Type B pancreatic cell (in vitro differentiated cells): ENCODE results near the gene DSCAM. TPM values are rescaled to one million over a fixed set of nuclear protein-coding genes. Genes with fewer than 3 reads are reported as not detected.

Source experiments
- DNase-seq: peaks from one replicate; pipeline ENCODE4 v3.0.0; 2021; ENCODE audit warnings: mixed read lengths; ENCODE audit not compliant: unreplicated experiment; ENCODE audit errors: extremely low spot score
- H3K27ac Mint-ChIP-seq: 2 replicates; pipeline ENCODE4 v1.8.0; 2021; ENCODE audit warnings: mild to moderate bottlenecking, mixed read lengths
- H3K27me3 Mint-ChIP-seq: 2 replicates; pipeline ENCODE4 v1.8.0; 2021; ENCODE audit warnings: mixed read lengths
- H3K36me3 Mint-ChIP-seq: 2 replicates; pipeline ENCODE4 v1.8.0; 2021; ENCODE audit warnings: mixed read lengths
- H3K4me1 Mint-ChIP-seq: one replicate; pipeline ENCODE4 v1.8.0; 2021; ENCODE audit warnings: mixed read lengths; ENCODE audit not compliant: unreplicated experiment
- H3K4me3 Mint-ChIP-seq: 2 replicates; pipeline ENCODE4 v1.8.0; 2021; ENCODE audit warnings: mild to moderate bottlenecking, mixed read lengths
- H3K9me3 Mint-ChIP-seq: 2 replicates; pipeline ENCODE4 v1.8.0; 2021; ENCODE audit warnings: mixed read lengths
- CTCF ChIP-seq: fragments of 200-600 bp; sonication (generic); conservative IDR thresholded peaks from 2 replicates; pipeline ENCODE4 v1.5.0; 2021; ENCODE audit warnings: antibody characterized with exemption, mild to moderate bottlenecking
- total RNA-seq: library from RNA; stranded (reverse); gene quantifications from 2 replicates; pipeline ENCODE4 v1.2.1, GENCODE V29; 2021; ENCODE audit warnings: low replicate concordance

The DSCAM gene
- total RNA-seq, 1 donor from 2014 or later = 1.4 TPM

- Mint-ChIP-seq H3K4me3 (no peak overlapping the region), H3K36me3 (peaks cover 4% of the 10 kb centered on the region), H3K4me1 (no peaks in the 10 kb centered on the region), H3K27me3 (peaks cover 9% of the 10 kb centered on the region), H3K9me3 (peaks cover 8% of the 10 kb centered on the region), H3K27ac (no peak overlapping the region)
- TF ChIP-seq CTCF = no peak
- no peak for DNase-seq
Measured at GRCh38 chr21:40827509-40827908, 19.4 kb downstream of the DSCAM start.

- no peak overlapping the region for H3K4me3 Mint-ChIP-seq
- H3K4me1 Mint-ChIP-seq = no peaks in the 10 kb centered on the region
- H3K36me3 Mint-ChIP-seq = no peaks in the 10 kb centered on the region
- H3K27ac Mint-ChIP-seq = no peak overlapping the region
- peaks cover 3% of the 10 kb centered on the region for H3K27me3 Mint-ChIP-seq
- TF ChIP-seq CTCF = no peak
- no peak for DNase-seq
- H3K9me3 Mint-ChIP-seq = no peaks in the 10 kb centered on the region
Measured at GRCh38 chr21:40819071-40819900, 27.7 kb downstream of the DSCAM start.

GRCh38 chr21:40813918-40814317 lies 33.0 kb downstream of the DSCAM start:
- TF ChIP-seq CTCF = no peak
- Mint-ChIP-seq H3K36me3 (no peaks in the 10 kb centered on the region), H3K9me3 (peaks cover 4% of the 10 kb centered on the region), H3K27ac (no peak overlapping the region), H3K4me3 (no peak overlapping the region), H3K4me1 (no peaks in the 10 kb centered on the region), H3K27me3 (peaks cover 3% of the 10 kb centered on the region)
- no peak for DNase-seq

GRCh38 chr21:40809673-40810197 lies 37.2 kb downstream of the DSCAM start:
- no peak overlapping the region for H3K4me3 Mint-ChIP-seq
- H3K4me1 Mint-ChIP-seq = no peaks in the 10 kb centered on the region
- peaks cover 4% of the 10 kb centered on the region for H3K9me3 Mint-ChIP-seq
- H3K36me3 Mint-ChIP-seq = no peaks in the 10 kb centered on the region
- H3K27me3 Mint-ChIP-seq = peaks cover 7% of the 10 kb centered on the region
- no peak overlapping the region for H3K27ac Mint-ChIP-seq
- DNase-seq = no peak
- TF ChIP-seq CTCF = no peak

GRCh38 chr21:40803101-40803500 lies 43.9 kb downstream of the DSCAM start:
- Mint-ChIP-seq H3K9me3 (peaks cover 12% of the 10 kb centered on the region), H3K27me3 (peaks cover 8% of the 10 kb centered on the region), H3K27ac (no peak overlapping the region), H3K4me1 (no peaks in the 10 kb centered on the region), H3K4me3 (no peak overlapping the region), H3K36me3 (no peaks in the 10 kb centered on the region)
- no peak for DNase-seq
- no peak for TF ChIP-seq CTCF
